ENCODE data around the gene POLR3A. TPM values are rescaled to one million over a fixed set of nuclear protein-coding genes. Genes with fewer than 3 reads are reported as not detected.

The POLR3A gene
- total RNA-seq, 6 donors from 2014 or later, result 10.5 to 18.9 (median 11.0) TPM

GRCh38 chr10:78058562-78058961 lies 29.2 kb upstream of the POLR3A start:
- DNase-seq (no peak), ATAC-seq (ENCODE audit: low FRiP score in 2 of 2) (no peak)
- Histone ChIP-seq H3K27ac (no peak overlapping the region), H3K27me3 (no peaks in the 10 kb centered on the region), H3K36me3 (peaks cover 0 to 2% (median 0%) of the 10 kb centered on the region in 4 donors), H3K9me3 (no peaks in the 10 kb centered on the region), H3K4me3 (no peak overlapping the region), H3K4me1 (no peaks in the 10 kb centered on the region)
- WGBS, 2 donors, result 78 to 85% methylated on average over 5 of the region's 5 CpGs
- TF ChIP-seq CTCF (IDR thresholded peaks at IDR 0.05), result no peak

GRCh38 chr10:78053211-78053868 lies 24.0 kb upstream of the POLR3A start:
- H3K9me3 ChIP-seq, result no peaks in the 10 kb centered on the region
- no peak overlapping the region for H3K4me3 ChIP-seq
- no peaks in the 10 kb centered on the region for H3K27me3 ChIP-seq
- DNase-seq (no peak), ATAC-seq (ENCODE audit: low FRiP score in 2 of 2) (no peak)
- 58 to 62% methylated on average over 7 of the region's 7 CpGs for WGBS, 2 donors
- TF ChIP-seq EP300 (IDR thresholded peaks at IDR 0.05) (no peak), POLR2AphosphoS5 (IDR thresholded peaks at IDR 0.05) (peak in 1 of 2 donors; percentile 39)
- no peak overlapping the region for H3K27ac ChIP-seq
- peaks cover 0 to 3% (median 2%) of the 10 kb centered on the region in 4 donors for H3K4me1 ChIP-seq
- peaks cover 0 to 2% (median 0%) of the 10 kb centered on the region in 4 donors for H3K36me3 ChIP-seq

- ATAC-seq (ENCODE audit: low FRiP score in 2 of 2) (no peak), DNase-seq (no peak)
- TF ChIP-seq EP300 (IDR thresholded peaks at IDR 0.05), result no peak
- no peak for TF ChIP-seq POLR2AphosphoS5 (IDR thresholded peaks at IDR 0.05)
- TF ChIP-seq CTCF (IDR thresholded peaks at IDR 0.05), result no peak
- no peak for TF ChIP-seq POLR2A (IDR thresholded peaks at IDR 0.05)
- peaks cover 0 to 14% (median 6%) of the 10 kb centered on the region in 4 donors for H3K4me1 ChIP-seq
- H3K27me3 ChIP-seq, result no peaks in the 10 kb centered on the region
- H3K27ac ChIP-seq, result no peak overlapping the region
- H3K36me3 ChIP-seq, result peaks cover 0 to 2% (median 0%) of the 10 kb centered on the region in 4 donors
- H3K4me3 ChIP-seq, result no peak overlapping the region
- H3K9me3 ChIP-seq, result no peaks in the 10 kb centered on the region
- WGBS, 2 donors, result 41 to 87% methylated on average over 1 of the region's 1 CpG
Observed at GRCh38 chr10:78049851-78050250, 20.5 kb upstream of the POLR3A start.

GRCh38 chr10:78047314-78047891 lies 18.1 kb upstream of the POLR3A start:
- DNase-seq, result peak in 1 of 2 donors; percentile 86
- peaks cover 0 to 11% (median 4%) of the 10 kb centered on the region in 4 donors for H3K4me1 ChIP-seq
- TF ChIP-seq POLR2AphosphoS5 (IDR thresholded peaks at IDR 0.05) (no peak), POLR2A (IDR thresholded peaks at IDR 0.05) (no peak), CTCF (IDR thresholded peaks at IDR 0.05) (peak; percentile 76 to 89 (median 85))
- H3K4me3 ChIP-seq, result no peak overlapping the region
- H3K36me3 ChIP-seq, result peaks cover 0 to 10% (median 2%) of the 10 kb centered on the region in 4 donors
- WGBS, 2 donors, result 20% methylated on average over 12 to 13 of the region's 13 CpGs
- ATAC-seq (ENCODE audit: low FRiP score in 2 of 2), result peak; percentile 89 to 90
- H3K9me3 ChIP-seq, result no peaks in the 10 kb centered on the region
- no peak overlapping the region for H3K27ac ChIP-seq
- no peaks in the 10 kb centered on the region for H3K27me3 ChIP-seq

- no peak overlapping the region for H3K27ac ChIP-seq
- H3K9me3 ChIP-seq, result no peaks in the 10 kb centered on the region
- H3K4me3 ChIP-seq, result no peak overlapping the region
- DNase-seq (no peak), ATAC-seq (ENCODE audit: low FRiP score in 2 of 2) (no peak)
- no peaks in the 10 kb centered on the region for H3K27me3 ChIP-seq
- H3K36me3 ChIP-seq, result peaks cover 0 to 16% (median 8%) of the 10 kb centered on the region in 4 donors
- H3K4me1 ChIP-seq, result peaks cover 0 to 11% (median 4%) of the 10 kb centered on the region in 4 donors
- TF ChIP-seq POLR2AphosphoS5 (IDR thresholded peaks at IDR 0.05) (no peak), CTCF (IDR thresholded peaks at IDR 0.05) (no peak), EP300 (IDR thresholded peaks at IDR 0.05) (no peak), POLR2A (IDR thresholded peaks at IDR 0.05) (no peak)
- WGBS, 2 donors, result 82 to 90% methylated on average over 10 of the region's 10 CpGs
Observed at GRCh38 chr10:78046711-78047269, 17.5 kb upstream of the POLR3A start.

All from upper lobe of left lung (tissue), 6 donors.